IMR-90 (cell line): ENCODE results near the gene CAND1. TPM values are rescaled to one million over a fixed set of nuclear protein-coding genes. Genes with fewer than 3 reads are reported as not detected.
"Not testable (repeated sequence)": the region's sequence is repeated elsewhere in the genome, so short reads cannot be mapped to it uniquely, and the experiment has no call there.

Source experiments
- ATAC-seq: fragments of 200-7000 bp; cut with Tn5 transposase; 2 replicates; pipeline ENCODE4 v1.9.1; 2020; ENCODE audit warnings: low read depth, mild to moderate bottlenecking, moderate library complexity
- BruUV-seq: library from RNA; stranded (reverse); fragments of 400-500 nt; replicated peaks from 2 replicates; lab custom pipeline; 2021; lab: Mats Ljungman, UMichigan
- CTCF ChIA-PET: fragments of 300-600 bp; formaldehyde crosslinking; extraction: SDS; loops from one replicate; lab custom pipeline; 2021; ENCODE audit warnings: antibody characterized with exemption; lab: Yijun Ruan, JAX
- POLR2A ChIA-PET: fragments of 300-600 bp; sonication (Branson Sonifier 250); formaldehyde crosslinking; loops from one replicate; lab custom pipeline; 2022; ENCODE audit warnings: antibody characterized with exemption; ENCODE audit not compliant: unreplicated experiment; lab: Charles Lee
- DNase-seq: peaks from one replicate; pipeline ENCODE4 v3.0.0; 2013
- H2AFZ ChIP-seq: replicated peaks from 2 replicates; pipeline ENCODE3; 2013; ENCODE audit warnings: low read length, mild to moderate bottlenecking; ENCODE audit not compliant: poor library complexity
- H2AK5ac ChIP-seq: 2 replicates; pipeline ENCODE4 v1.6.1; 2013; ENCODE audit warnings: low read depth, low read length, inconsistent platforms
- H2AK9ac ChIP-seq: replicated peaks from 2 replicates; pipeline ENCODE3; 2013; ENCODE audit warnings: mild to moderate bottlenecking, low read depth, low read length, moderate library complexity; ENCODE audit not compliant: poor library complexity
- H2BK120ac ChIP-seq: 2 replicates; pipeline ENCODE4 v1.6.1; 2013; ENCODE audit warnings: low read depth, low read length, inconsistent platforms
- H2BK15ac ChIP-seq: 3 replicates; pipeline ENCODE4 v1.6.1; 2013; ENCODE audit warnings: low read depth, low read length, inconsistent platforms
- H2BK20ac ChIP-seq: 2 replicates; pipeline ENCODE4 v1.6.1; 2013; ENCODE audit warnings: low read depth, mild to moderate bottlenecking, inconsistent platforms, low read length, moderate library complexity
- H2BK5ac ChIP-seq: 2 replicates; pipeline ENCODE4 v1.6.1; 2013; ENCODE audit warnings: mild to moderate bottlenecking, low read depth, low read length, inconsistent platforms; ENCODE audit not compliant: poor library complexity, severe bottlenecking
- H3K14ac ChIP-seq: replicated peaks from 2 replicates; pipeline ENCODE4 v1.6.1; 2013; ENCODE audit warnings: low read depth, low read length, inconsistent platforms
- H3K18ac ChIP-seq: 2 replicates; pipeline ENCODE4 v1.6.1; 2013; ENCODE audit warnings: low read depth, low read length, control low read depth
- H3K23ac ChIP-seq: 2 replicates; pipeline ENCODE4 v1.6.1; 2013; ENCODE audit warnings: low read depth, low read length, inconsistent platforms
- H3K27ac ChIP-seq: 2 replicates; pipeline ENCODE4 v1.5.1; 2013; ENCODE audit warnings: mild to moderate bottlenecking, control low read depth, low read length; ENCODE audit not compliant: insufficient read depth
- H3K27me3 ChIP-seq: 2 replicates; pipeline ENCODE4 v1.6.1; 2013; ENCODE audit warnings: low read length; ENCODE audit not compliant: control insufficient read depth, insufficient read depth
- H3K36me3 ChIP-seq: 2 replicates; pipeline ENCODE4 v1.6.1; 2013; ENCODE audit warnings: low read length, mixed read lengths; ENCODE audit not compliant: control insufficient read depth, insufficient read depth
- H3K4ac ChIP-seq: 2 replicates; pipeline ENCODE4 v1.6.1; 2013; ENCODE audit warnings: low read depth, low read length, inconsistent platforms
- H3K4me1 ChIP-seq: 2 replicates; pipeline ENCODE4 v1.6.1; 2013; ENCODE audit warnings: low read length, mixed read lengths; ENCODE audit not compliant: control insufficient read depth, insufficient read depth
- H3K4me2 ChIP-seq: 2 replicates; pipeline ENCODE4 v1.6.1; 2013; ENCODE audit warnings: low read depth, mild to moderate bottlenecking, control low read depth, low read length, moderate library complexity
- H3K4me3 ChIP-seq: 2 replicates; pipeline ENCODE4 v1.5.1; 2013; ENCODE audit warnings: low read depth, mild to moderate bottlenecking, control low read depth, low read length, moderate library complexity; ENCODE audit not compliant: insufficient read depth
- H3K56ac ChIP-seq: 2 replicates; pipeline ENCODE4 v1.6.1; 2013; ENCODE audit warnings: low read length, inconsistent platforms; ENCODE audit not compliant: insufficient read depth; ENCODE audit errors: extremely low read depth
- H3K79me1 ChIP-seq, 2 experiments: 2 replicates each; pipeline ENCODE4 v1.6.1; 2013; ENCODE audit warnings: low read length in 2 of 2, inconsistent platforms in 1 of 2, low read depth in 1 of 2
- H3K9ac ChIP-seq: 2 replicates; pipeline ENCODE4 v1.6.1; 2013; ENCODE audit warnings: low read depth, low read length, control low read depth
- H3K9me1 ChIP-seq: 2 replicates; pipeline ENCODE4 v1.6.1; 2013; ENCODE audit warnings: low read length, inconsistent platforms; ENCODE audit not compliant: insufficient read depth
- H3K9me3 ChIP-seq: 2 replicates; pipeline ENCODE4 v1.6.1; 2013; ENCODE audit warnings: low read length; ENCODE audit not compliant: control insufficient read depth, insufficient read depth
- H4K20me1 ChIP-seq: 2 replicates; pipeline ENCODE4 v1.6.1; 2013; ENCODE audit warnings: low read length, inconsistent platforms; ENCODE audit not compliant: insufficient read depth
- H4K5ac ChIP-seq: 2 replicates; pipeline ENCODE4 v1.6.1; 2013; ENCODE audit warnings: mild to moderate bottlenecking, low read depth, low read length, control low read depth
- H4K8ac ChIP-seq, 2 experiments: 2 replicates each; pipeline ENCODE4 v1.6.1; 2013; ENCODE audit warnings: low read depth in 2 of 2, low read length in 2 of 2, control low read depth in 1 of 2, inconsistent platforms in 1 of 2
- H4K91ac ChIP-seq: 2 replicates; pipeline ENCODE4 v1.6.1; 2013; ENCODE audit warnings: low read depth, low read length, inconsistent platforms; ENCODE audit not compliant: insufficient read depth
- RCOR1 ChIP-seq: IDR thresholded peaks from 2 replicates; pipeline ENCODE4 v1.6.1; 2012; ENCODE audit warnings: mild to moderate bottlenecking, low read length, improper control_type of control experiment; ENCODE audit not compliant: insufficient replicate concordance
- SMC3 ChIP-seq: fragments of 150-350 bp; IDR thresholded peaks from 2 replicates; pipeline ENCODE4 v1.6.1; 2016; ENCODE audit warnings: low read depth, mild to moderate bottlenecking, antibody characterized with exemption, low read length, moderate library complexity
- WGBS, 2 experiments: methylation state at CpG; one replicate each; pipeline versions ENCODE4 v1.1.5 to v1.1.7; 2013; ENCODE audit warnings: missing lambda C conversion rate in 2 of 2; ENCODE audit not compliant: insufficient read length in 1 of 2; ENCODE audit errors: extremely low coverage in 2 of 2; 5-methylcytosine and 5-hydroxymethylcytosine counted together
- dilution Hi-C: fragments of 300-500 bp; cut with HindIII; formaldehyde crosslinking; loops from one replicate; pipeline ENCODE4 v1.14.3; 2018; ENCODE audit warnings: low sequenced_read_pairs; ENCODE audit not compliant: unreplicated experiment
- in situ Hi-C: fragments of 300-500 bp; cut with MboI; formaldehyde crosslinking; loops from 3 replicates; pipeline ENCODE4 v1.14.3; 2019; ENCODE audit warnings: low sequenced_read_pairs, inconsistent platforms, mixed read lengths
- intact Hi-C: fragments of 100-400 bp; cut with micrococcal nuclease; formaldehyde crosslinking; loops from 2 replicates; pipeline ENCODE4 v1.10.0; 2022
- polyA plus RNA-seq, 3 experiments: library from polyadenylated mRNA; depleted of rRNA; stranded (reverse); fragments of >200 nt; gene quantifications; 2 replicates each; pipeline ENCODE4 v1.2.3, GENCODE V29; 2012; ENCODE audit warnings: low replicate concordance in 1 of 3
- total RNA-seq: library from RNA; depleted of rRNA; stranded (reverse); fragments of >200 nt; gene quantifications from 2 replicates; pipeline ENCODE4 v1.2.3, GENCODE V29; 2012

The CAND1 gene
- total and polyA plus RNA-seq, 2 of the 4 experiments (the other 2 are of a cell fraction) = 42.6 to 91.4 TPM

DNA sequence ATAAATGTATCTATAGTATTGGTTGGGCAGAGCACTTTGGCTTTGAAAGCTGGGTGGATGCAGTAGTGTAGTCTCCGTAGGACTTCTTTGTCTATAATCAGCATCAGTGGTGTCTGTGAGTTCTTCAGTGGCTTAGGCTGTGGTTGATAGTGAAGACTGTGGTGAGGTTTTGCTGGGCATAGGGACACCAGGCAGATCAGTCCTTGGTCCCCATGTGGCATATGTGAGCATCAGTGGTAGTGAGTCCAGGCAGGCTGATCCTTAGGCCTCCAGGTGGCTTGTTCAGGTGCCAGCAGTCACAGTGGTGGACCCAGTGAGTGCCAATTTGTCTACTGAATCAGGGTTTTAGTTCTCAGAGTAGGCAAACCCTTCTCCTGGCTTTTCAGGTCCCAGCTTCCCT, 70.4 kb downstream of the CAND1 start:
- Histone ChIP-seq H3K4me2 (no peak overlapping the region), H3K9me3 (no peaks in the 10 kb centered on the region), H2BK20ac (no peak overlapping the region), H3K36me3 (no peaks in the 10 kb centered on the region), H3K9me1 (no peaks in the 10 kb centered on the region), H3K4me1 (no peaks in the 10 kb centered on the region), H2AK5ac (no peak overlapping the region), H2AK9ac (no peak overlapping the region), H3K14ac (no peak overlapping the region), H2BK120ac (no peak overlapping the region), H2AFZ (no peak overlapping the region), H3K27ac (no peak overlapping the region), H2BK5ac (no peak overlapping the region), H3K79me1 (no peaks in the 10 kb centered on the region), H3K56ac (no peak overlapping the region), H2BK15ac (no peak overlapping the region), H4K5ac (no peak overlapping the region), H4K20me1 (no peaks in the 10 kb centered on the region), H4K91ac (no peak overlapping the region), H3K4me3 (no peak overlapping the region), H4K8ac (no peak overlapping the region), H3K23ac (no peak overlapping the region), H3K27me3 (no peaks in the 10 kb centered on the region), H3K4ac (no peak overlapping the region), H3K18ac (no peak overlapping the region), H3K9ac (no peak overlapping the region)
- TF ChIP-seq SMC3 (no peak), RCOR1 (no peak)
- DNase-seq = no peak
- intact Hi-C loops = no loop called here
- CTCF ChIA-PET = no interaction called here
- dilution Hi-C loops = no loop called here
- POLR2A ChIA-PET = no interaction called here
- no CpG with 5 or more reads among the region's 1 CpG for WGBS, 2 experiments
- in situ Hi-C loops = no loop called here
- no TSS peak for BruUV-seq
- no peak for ATAC-seq

DNA sequence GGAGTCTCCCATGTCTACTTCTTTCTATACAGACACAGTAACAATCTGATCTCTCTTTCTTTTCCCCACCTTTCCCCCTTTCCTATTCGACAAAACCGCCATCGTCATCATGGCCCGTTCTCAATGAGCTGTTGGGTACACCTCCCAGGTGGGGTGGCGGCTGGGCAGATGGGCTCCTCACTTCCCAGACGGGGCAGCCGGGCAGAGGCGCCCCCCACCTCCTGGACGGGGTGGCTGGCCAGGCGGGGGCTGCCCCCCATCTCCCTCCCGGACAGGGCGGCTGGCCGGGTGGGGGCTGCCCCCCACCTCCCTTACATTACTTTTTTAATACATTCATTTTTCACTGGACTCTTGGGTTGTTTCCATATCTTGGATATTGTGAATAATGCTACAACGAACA, 71.9 kb downstream of the CAND1 start:
- H2BK5ac ChIP-seq, H4K5ac ChIP-seq, H2BK120ac ChIP-seq, in situ Hi-C loops, H3K9me3 ChIP-seq, H2BK20ac ChIP-seq, H3K79me1 ChIP-seq, ATAC-seq, H3K36me3 ChIP-seq, H3K9me1 ChIP-seq, intact Hi-C loops, H4K8ac ChIP-seq, H3K9ac ChIP-seq, BruUV-seq, H2AFZ ChIP-seq, H3K18ac ChIP-seq, H3K4me2 ChIP-seq, H2AK9ac ChIP-seq, H4K91ac ChIP-seq, H2BK15ac ChIP-seq, H3K27ac ChIP-seq, H3K23ac ChIP-seq, H4K20me1 ChIP-seq, H3K4me1 ChIP-seq, DNase-seq, H3K4ac ChIP-seq, H3K56ac ChIP-seq, CTCF ChIA-PET, H2AK5ac ChIP-seq, H3K27me3 ChIP-seq, POLR2A ChIA-PET, H3K4me3 ChIP-seq, dilution Hi-C loops, H3K14ac ChIP-seq: not testable (repeated sequence)
- no CpG with 5 or more reads among the region's 14 CpGs for WGBS, 2 experiments
